Measurements from ENCODE around the gene LRRC27.

- TF ChIP-seq POLR2A (IDR thresholded peaks at IDR 0.05) (no peak), CTCF (IDR thresholded peaks at IDR 0.05) (no peak)
These were observed 20.6 kb upstream of the LRRC27 start for GRCh38 chr10:132311338-132311939.
